ENCODE measurements around the gene PRPF38B.
A peak's percentile ranks its signal among the peaks of the same experiment; 100 is the strongest.
"Not testable (repeated sequence)": the region's sequence is repeated elsewhere in the genome, so short reads cannot be mapped to it uniquely, and the experiment has no call there.

PRPF38B gene, protein sequence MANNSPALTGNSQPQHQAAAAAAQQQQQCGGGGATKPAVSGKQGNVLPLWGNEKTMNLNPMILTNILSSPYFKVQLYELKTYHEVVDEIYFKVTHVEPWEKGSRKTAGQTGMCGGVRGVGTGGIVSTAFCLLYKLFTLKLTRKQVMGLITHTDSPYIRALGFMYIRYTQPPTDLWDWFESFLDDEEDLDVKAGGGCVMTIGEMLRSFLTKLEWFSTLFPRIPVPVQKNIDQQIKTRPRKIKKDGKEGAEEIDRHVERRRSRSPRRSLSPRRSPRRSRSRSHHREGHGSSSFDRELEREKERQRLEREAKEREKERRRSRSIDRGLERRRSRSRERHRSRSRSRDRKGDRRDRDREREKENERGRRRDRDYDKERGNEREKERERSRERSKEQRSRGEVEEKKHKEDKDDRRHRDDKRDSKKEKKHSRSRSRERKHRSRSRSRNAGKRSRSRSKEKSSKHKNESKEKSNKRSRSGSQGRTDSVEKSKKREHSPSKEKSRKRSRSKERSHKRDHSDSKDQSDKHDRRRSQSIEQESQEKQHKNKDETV

DNA sequence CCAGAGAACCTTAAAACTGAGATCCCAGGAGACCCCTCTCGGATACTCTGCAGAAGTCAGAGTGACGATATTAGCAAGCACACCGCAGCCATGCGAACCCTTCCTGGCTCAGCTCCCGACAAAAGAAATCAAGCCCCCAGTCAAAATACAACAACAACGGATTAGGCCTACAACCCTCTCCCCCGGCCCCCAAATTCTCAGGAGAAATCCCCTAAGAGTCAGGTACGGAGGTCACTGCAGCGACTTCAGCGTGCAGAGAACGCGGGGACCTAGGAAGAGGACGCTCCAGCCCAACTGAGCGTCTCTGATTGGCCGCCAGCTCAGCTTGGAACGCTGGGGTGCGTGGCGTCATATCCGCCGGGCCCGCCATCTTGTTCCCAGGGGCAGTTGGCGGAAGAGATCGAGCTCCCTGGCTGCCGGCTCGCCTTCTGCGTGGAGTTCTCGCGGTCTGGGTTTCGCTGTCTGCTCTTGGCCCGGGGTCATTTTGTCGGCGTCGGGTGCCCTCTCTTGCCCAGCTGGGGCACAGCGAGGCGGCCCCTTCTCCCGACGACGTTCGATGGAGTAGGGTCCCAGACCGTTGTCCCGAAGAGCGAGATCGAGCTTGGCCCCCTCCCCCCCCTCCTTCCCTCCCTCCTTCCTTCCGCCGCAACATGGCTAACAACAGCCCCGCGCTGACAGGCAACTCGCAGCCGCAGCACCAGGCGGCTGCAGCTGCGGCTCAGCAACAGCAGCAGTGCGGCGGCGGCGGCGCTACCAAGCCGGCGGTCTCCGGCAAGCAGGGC, at the start of gene PRPF38B:
Gene PRPF38B (plus strand): TSS at position 369 of the 782 bp plus-strand sequence. CDS start 282 bp downstream, at position 651.
- DNase-seq: peak; percentile 92

DNA sequence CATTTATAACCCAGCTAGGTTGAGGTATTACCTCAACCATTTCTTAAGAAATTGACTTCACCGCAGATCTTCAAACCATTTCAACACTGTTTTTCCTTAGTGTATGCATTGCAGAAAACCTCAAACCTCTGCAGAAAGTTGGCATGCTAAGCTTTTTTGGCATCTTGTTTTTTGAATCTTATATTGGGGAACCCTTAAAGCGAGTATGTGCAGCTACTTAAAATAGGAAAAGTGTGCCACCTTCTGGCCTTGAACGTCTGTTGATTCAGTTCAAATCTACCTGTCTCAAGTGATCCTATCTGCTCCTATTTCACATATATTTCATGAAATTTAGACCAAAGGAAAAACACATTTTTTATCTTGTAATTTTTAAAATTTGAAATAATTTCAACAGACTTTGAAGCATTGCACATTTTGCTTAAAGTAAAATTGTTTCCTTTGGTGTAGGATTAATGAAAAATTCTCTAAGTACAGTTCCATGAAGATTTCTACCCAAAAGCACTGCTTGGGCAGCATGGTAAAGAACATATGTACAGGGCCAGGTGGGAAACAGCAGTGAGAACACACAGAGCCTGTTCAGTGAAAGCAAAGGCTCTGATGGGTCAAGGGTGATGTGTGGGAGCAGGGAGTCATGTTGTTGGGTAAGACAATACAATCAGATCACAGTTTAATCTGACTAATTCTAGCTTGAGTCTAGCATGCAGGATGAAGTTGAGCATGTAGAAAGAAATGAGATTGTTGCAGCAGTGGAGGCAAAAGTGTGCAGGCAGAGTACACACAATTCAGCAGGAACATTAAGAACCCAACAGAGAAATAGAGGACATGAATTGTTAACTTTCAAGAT, 48.4 kb upstream of the PRPF38B start:
- DNase-seq: peak; percentile 89

DNA sequence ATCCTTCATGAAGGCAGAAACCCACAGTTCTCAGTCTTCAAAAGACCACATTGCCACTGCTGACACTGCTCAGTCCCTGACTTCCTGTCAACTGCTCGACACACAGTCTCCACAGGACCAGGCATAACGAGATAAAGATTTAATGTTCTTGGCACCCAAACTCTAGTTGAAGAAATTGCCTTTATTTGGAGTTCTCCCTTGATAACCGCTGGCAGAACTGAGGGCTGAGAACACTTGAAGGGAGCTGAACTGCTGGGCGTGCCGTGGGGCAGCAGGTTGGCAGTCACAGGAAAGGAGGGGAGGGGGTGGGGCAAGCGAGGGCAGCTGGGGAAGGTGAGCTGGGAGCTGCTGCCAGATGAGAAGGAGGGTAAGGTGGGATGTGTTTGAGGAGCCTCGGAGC, 47.1 kb upstream of the PRPF38B start:
- peak; percentile 77 for DNase-seq

DNA sequence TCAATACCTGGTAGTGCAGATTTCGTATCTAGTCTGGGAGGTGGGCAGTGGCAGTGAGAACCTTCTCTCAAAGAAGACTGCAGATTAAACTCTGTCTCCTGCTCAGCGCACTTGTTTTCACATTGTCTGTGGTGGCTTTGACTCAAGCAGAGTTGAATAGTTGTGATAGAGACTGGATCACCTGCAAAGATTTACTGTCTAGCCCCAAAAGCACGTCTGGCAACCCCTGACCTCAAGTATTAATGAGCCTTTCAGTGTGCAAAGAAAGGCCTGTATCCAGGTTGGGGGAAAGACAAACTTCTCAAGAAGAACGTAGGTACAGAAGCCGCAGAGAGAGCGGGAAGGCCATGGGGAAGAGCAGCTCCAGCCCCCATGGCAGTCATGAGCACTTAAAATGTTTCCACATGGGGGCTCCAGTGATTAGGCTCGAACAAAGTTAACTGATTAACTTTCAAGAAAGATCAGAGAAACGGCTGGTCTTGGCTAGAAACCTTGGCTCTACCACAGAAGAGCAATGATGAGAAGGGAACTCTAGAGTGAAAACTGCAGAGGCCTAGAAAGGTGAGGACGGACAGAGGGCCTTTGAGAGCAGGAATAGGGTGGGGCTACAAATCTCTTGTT, 46.4 kb upstream of the PRPF38B start:
- peak; percentile 67 for DNase-seq

DNA sequence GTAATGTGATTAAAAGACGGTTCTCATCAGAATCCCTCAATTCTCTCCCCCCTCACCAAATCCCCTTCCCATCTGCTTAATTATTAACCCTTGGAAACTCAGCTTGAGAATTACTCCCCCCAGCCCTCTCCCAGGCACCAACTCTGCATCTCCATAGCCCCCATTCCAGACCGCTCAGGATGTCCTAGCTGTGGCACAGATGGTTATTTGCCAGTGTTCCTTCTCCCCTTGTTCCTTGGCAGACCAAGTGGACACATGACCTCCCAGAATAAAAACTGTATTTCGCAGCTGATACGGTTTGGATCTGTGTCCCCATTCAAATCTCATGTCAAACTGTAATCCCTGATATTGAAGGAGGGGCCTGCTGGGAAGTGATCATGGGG, 45.9 kb upstream of the PRPF38B start:
- no peak for DNase-seq

DNA sequence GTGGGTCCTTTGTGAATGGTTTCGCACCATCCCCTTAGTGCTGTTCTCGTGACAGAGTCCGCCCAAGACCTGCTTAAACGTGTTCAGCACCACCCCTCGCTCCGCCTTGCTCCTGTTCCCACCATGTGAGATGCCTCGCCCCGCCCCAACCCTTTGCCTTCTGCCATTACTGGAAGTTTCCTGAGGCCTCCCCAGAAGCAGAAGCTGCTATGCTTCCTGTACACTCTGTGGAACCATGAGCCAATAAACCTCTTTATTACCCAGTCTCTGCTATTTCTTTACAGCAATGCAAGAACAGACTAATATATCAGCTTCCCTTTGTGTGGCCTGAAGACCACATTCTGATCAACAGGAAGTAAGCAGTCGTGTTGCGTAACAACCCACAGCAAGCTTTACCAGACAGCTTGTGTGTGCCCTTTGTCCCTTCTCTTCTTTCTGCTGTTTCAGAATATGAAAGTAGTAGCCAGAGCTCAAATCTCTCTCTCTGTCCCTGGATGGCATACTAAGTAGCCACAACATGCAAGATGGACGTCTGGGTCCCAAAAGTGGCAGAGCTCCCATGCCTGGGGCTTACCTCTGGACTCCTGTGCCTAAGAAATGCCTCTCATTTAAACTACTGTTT, 45.4 kb upstream of the PRPF38B start:
- DNase-seq: peak; percentile 92

DNA sequence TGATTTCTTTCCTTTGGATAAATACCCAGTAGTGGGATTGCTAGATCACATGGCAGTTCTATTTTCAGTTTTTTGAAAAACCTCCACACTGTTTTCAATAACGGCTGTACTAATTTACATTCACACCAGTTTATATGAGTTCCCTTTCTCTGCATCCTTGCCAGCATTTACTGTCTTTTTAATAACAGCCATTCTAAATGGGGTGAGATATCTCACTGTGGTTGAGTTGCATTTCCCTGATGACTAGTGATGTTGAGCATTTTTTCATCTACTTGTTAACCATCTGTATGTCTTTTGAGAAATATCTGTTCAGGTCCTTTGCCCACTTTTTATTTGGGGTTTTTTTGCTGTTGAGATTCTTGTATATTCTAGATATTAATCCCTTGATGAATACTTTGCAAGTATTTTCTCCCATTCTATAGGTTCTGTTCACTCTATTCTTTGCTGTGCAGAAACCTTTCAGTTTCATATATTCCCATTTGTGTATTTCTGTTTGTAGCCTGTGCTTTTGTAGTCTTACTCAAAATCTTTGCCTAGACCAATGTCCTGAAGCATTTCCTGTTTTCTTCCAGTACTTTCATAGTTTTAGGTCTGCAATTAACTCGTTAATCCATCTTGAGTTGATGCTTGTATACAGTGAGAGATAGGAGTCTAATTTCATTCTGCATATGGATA, 38.5 kb upstream of the PRPF38B start:
- DNase-seq: peak; percentile 50

DNA sequence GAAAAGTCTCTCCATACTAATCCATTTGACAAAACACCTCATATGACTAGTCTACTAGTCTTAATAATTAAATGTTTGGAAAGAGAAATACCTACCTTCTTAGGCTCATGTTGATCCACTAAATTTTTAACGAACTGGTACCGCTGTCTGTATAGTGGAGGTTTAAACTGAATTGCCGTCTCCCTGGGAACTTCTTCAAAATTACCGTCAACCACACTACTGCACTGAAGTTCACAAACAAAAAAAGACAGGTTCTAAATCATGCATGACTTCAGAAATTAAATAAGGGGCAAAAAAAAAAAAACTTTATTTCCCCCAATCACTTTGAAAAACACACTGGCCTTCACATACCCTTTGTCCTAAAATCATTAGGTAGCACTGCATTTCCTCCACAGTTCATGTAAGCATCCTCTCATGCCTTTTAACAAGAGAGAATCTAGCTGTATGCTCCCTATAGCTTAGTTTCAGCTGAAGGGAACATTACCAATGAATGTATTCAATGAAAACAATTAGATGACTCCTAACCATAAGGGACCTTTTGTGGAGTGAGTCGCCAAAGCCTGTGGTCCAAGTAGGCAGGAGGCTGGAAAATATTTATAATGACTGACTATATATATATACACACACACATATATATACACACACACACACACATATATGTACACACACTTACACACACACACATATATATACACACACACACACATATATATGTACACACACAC, 34.6 kb upstream of the PRPF38B start:
- DNase-seq: no peak

DNA sequence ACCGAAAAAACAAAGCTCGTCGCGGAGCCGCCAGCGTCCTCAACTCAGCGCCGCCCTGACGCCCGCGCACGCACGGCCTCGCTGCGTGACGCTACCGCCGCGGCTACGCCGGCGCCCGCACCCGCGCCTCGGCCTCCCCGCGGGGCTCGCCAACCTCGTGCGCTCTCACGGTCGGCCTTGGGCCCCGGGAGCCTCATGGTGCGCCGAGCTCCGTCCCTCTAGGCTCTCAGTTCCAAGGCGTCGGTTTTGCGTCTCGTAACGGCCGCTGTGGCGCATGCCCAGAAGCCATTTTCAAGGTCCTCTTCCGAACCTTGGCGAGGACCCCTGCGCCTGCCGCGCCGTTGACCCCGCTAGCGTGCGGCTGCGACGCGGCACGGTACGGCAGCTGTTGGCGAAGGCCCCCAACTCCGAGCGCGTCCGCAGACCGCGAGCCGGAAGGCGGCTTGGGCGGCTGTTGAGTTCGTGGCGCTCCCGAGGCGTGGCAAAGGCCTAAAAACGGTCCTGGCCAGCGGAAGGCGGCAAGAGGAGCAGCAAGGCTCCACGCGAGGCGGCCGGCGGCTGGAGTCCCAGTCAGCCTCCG, 31.0 kb upstream of the PRPF38B start, which contains the start of gene HENMT1:
Gene HENMT1 (minus strand): TSS at position 64 of the 580 bp plus-strand sequence. CDS start 1,209 bp downstream, outside the sequence.
- DNase-seq: peak; percentile 79

DNA sequence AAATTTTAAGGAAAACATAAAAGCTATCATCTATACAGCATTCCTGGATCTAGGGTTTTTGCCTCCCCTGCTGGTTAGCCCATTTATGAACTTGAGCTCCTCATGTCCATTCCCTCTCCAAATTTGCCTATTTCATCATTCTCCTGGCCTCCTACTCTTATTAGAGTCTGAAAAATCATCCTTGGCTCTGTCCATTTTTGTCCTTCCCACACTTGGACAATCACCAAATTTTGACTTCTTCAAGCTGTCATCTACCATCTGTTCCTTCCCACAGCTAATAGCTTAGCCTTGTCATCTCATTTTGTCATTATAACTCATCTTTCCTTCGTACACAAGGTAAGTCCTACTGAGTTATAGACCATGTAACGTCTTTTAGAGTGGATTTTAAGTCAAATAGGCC, 29.0 kb upstream of the PRPF38B start:
- no peak for DNase-seq

DNA sequence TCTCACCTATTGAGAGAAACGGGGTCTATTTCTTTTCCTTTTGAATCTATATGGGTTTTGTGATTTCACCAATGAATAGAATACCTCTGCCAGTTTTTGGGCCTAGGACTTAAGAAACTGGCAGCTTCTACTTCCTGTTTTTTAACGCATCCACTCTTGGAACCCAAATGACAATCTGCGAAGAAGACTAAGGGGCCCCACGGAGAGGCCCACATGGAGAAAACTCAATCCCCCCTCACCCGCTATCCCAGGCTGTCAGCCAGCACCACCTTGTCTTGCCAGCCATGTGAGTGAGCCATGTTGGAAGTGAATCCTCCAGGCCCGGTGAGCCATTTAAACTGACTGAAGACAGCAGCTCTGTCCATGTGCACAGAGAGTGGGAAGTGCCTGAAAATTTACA, 27.6 kb upstream of the PRPF38B start:
- no peak for DNase-seq

DNA sequence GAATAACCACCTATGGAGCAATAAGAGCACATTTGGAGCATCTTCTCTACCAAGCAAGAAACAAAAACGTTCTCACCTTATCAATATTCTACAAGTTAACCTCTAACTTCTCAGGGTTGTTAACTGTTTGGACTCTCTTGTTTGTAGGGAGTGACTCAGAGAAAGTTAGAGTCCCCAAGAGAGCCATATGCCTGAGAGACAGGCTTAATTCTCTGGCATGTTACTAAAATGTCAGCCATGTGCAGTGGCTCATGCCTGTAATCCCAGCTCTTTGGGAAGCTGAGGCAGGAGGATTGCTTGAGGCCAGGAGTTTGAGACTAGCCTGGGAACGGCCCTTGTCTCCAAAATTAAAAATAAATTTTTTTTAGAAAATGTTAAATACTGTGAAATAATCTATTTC, 27.0 kb upstream of the PRPF38B start:
- DNase-seq: no peak

DNA sequence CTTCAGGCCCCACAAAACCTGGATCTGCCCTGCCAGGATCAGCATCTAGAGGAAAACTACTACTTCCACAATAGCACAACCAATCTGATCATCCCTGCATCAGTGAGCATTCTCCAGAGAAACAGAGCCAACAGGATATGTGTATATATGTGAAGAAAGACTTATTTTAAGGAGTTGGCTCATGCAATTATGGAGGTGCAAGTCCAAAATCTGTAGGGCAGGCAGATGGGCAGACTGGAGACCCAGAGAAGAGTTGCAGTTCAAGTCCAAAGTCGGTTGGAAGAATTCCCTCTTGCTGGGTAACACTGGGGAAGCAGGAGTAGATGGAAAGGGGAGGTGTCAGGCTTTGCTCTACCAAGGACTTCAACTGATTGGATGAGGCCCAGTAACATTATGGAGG, 26.3 kb upstream of the PRPF38B start:
- no peak for DNase-seq

DNA sequence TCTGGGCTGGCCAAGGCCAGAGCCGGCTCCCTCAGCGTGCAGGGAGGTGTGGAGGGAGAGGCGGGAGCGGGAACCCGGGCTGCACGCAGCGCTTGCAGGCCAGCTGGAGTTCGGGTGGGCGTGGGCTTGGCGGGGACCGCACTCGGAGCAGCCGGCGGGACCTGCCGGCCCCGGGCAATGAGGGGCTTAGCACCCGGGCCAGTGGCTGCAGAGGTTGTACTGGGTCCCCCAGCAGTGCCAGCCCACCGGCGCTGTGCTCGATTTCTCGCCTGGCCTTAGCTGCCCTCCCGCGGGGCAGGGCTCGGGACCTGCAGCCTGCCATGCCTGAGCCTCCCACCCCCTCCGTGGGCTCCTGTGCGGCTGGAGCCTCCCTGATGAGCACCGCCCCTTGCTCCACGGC, 24.7 kb upstream of the PRPF38B start:
- not testable (repeated sequence) for DNase-seq

DNA sequence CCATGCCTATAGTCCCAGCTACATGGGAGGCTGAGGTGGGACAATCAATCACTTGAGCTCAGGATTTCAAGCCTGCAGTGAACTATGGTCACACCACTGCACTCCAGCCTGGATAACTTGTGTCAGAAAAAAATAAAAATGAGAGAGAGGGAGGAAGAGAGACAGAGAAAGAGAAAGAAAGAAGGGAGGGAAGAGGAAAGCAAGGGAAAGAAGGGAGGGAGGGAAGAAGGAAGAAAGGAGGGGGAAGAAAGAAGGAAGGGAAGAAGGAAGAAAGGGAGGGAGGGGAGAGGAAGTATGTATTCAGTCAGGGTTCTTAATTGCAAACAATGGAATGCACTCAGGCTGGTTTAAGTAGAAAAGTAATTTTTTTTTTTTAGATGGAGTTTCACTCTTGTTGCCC, 23.3 kb upstream of the PRPF38B start:
- DNase-seq: no peak

DNA sequence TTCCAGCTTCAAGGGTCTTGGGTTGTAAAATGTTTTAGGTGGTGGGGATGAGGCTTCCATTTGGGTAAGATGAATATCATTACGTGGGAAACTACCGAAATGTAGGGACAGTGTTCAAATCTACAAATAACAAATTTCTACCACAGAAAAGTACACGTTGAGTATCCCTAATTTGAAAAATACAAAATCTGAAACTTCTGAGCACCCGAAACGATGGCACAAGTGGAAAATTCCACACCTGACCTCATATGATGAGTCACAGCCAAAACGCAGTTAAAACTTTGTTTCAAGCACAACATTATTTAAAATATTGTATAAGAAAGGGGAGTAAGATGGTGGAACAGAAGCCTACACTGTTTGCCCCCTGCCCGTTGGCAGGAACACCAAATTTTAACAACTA, 22.4 kb upstream of the PRPF38B start:
- DNase-seq: no peak

DNA sequence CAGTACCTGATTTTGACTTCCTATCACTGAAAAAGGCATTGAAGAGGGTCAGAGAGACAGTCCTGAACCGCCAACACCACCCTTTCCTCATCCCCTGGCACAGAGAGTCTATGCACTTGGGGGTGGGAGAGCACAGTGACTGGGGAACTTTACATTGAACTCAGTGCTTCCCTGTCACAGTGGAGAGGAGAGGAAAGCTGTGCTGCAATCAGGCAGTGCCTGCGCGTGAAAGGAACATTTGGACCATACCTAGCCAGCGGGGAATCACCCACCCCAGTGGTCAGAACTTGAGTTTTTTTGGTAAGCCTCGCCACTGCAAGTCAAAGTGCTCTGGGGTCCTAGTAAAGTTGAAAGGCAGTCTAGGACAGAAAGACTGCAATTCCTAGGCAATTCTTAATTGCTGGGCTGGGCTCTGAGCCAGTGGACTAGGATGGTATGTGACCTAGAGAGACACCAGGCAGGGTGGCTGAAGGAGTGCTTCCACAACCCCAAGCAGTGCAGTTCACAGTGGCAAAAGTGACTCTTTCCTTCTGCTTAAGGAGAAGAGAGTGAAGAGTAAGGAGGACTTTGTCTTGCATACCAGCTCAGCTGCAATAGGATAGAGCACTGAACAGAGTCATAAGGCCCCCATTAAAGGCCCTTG, 21.9 kb upstream of the PRPF38B start:
- DNase-seq: no peak

DNA sequence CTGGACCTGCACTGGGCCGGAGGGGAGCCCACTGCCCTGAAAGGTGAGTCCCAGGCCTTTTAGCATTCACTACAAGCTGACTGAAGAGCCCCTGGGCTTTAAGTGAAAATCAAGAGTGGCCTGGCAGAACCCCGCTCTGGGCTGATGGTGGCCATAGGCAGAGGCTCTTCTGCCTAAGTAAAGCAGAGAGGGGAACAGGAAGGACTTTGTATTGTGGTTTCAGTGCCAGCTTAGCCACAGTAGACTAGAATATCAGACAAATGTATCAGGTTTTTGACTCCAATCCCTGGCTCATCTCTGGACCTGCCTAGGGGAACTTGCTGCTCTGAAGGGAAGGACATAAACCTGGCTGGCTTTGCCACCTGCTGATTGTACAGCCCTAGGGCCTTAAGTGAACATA, 21.0 kb upstream of the PRPF38B start:
- DNase-seq: no peak

DNA sequence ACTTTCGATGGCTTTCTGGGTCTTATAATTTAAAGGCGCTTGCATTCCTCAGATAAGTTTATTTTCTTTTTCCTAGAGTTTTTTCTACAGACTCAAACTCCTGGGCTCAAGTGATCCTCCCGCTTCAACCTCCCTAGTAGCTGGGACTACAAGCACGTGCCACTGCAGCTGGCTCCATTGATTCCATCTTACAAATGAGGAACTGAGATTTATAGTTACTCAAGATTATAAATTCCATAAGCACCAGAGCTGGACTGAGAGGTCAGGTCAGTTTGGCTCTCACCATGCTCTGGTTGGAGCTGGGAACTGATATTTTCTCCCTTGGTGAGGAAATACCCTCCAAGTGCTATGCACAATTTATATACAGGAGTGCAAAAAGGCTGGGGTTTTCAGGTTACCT, 13.4 kb upstream of the PRPF38B start:
- no peak for DNase-seq

Measured in CD4-positive, alpha-beta T cell treated with Interleukin-4 for 4 hours (primary cell).